NCI-H128 (cell line): ENCODE measurements around the gene PRPF6.

Experiments
- DNase-seq: peaks from one replicate; lab custom pipeline; 2025; ENCODE audit not compliant: unreplicated experiment; lab: John Stamatoyannopoulos, UW

The PRPF6 gene

GRCh38 chr20:64033981-64034493 lies 53.1 kb downstream of the PRPF6 start:
- DNase-seq = no peak

GRCh38 chr20:64035066-64035932 lies 54.4 kb downstream of the PRPF6 start:
- DNase-seq = no peak

- DNase-seq = no peak
Measured at GRCh38 chr20:64035933-64036345, 55.0 kb downstream of the PRPF6 start, which contains the start of gene C20orf204. Gene C20orf204 (plus strand): TSS chr20:64036182. CDS start chr20:64036324, 142 bp downstream.

GRCh38 chr20:64036346-64037198 lies 55.6 kb downstream of the PRPF6 start:
- DNase-seq = no peak

GRCh38 chr20:64037199-64037497 lies 56.2 kb downstream of the PRPF6 start:
- no peak for DNase-seq

- DNase-seq = no peak
Measured at GRCh38 chr20:64037498-64038213, 56.7 kb downstream of the PRPF6 start.

- no peak for DNase-seq
Measured at GRCh38 chr20:64038224-64038564, 57.3 kb downstream of the PRPF6 start.

GRCh38 chr20:64038565-64039292 lies 57.8 kb downstream of the PRPF6 start:
- DNase-seq = no peak

- no peak for DNase-seq
Measured at GRCh38 chr20:64039293-64040160, 58.6 kb downstream of the PRPF6 start.

GRCh38 chr20:64040231-64041039 lies 59.5 kb downstream of the PRPF6 start:
- DNase-seq = no peak

DNA sequence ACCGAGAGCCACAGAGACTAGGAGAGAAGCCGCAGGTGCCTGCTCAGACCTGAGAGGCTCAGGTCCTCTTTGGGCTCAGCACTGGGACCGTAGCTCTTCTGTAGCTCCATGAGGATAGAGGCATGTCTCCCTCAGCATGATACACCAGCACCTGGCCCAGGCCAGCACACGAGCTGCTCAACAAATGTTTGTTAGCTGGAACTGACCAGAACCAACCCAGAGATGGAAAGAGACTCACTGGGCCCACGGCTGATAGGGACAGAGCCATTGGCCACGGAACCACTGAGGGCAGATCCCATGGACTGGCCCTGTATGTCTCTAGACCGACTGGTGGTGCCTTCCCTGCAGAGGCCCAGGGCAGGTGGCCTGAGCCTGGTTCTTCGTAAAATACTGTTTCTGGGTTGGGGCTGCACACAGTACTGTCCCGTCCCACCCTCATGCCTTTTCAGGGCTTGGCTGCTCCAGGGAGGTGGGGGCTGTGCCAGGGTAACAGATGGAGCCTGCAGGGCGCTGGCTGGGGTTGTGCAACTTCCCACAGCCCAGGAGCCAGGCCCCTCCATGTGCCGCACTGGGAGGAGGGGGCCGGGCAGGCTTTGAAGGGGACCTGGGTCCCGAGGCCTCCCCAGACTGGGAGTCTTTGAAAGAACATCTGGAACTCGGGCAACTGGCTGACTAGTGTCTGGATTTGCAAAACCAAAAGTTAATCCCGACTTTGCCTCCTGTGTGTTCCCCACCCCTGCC lies 60.3 kb downstream of the PRPF6 start:
- DNase-seq = no peak

DNA sequence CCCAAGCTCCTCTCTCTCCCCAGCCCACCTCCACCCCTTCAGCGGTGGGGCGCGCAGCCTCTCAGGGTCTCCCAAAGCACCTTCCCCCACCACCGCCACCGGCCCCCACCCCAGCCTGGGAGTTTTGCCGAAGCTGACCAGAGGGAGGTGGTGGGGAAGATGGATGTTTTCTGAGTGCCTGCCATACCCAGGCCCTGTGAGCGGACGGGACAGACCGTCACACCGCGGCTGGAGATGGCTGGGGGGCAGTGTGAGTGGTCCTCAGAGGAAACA lies 60.8 kb downstream of the PRPF6 start:
- DNase-seq = no peak

GRCh38 chr20:64042054-64042781 lies 61.3 kb downstream of the PRPF6 start:
- DNase-seq = no peak

GRCh38 chr20:64043768-64044167 lies 62.8 kb downstream of the PRPF6 start:
- DNase-seq = no peak

DNA sequence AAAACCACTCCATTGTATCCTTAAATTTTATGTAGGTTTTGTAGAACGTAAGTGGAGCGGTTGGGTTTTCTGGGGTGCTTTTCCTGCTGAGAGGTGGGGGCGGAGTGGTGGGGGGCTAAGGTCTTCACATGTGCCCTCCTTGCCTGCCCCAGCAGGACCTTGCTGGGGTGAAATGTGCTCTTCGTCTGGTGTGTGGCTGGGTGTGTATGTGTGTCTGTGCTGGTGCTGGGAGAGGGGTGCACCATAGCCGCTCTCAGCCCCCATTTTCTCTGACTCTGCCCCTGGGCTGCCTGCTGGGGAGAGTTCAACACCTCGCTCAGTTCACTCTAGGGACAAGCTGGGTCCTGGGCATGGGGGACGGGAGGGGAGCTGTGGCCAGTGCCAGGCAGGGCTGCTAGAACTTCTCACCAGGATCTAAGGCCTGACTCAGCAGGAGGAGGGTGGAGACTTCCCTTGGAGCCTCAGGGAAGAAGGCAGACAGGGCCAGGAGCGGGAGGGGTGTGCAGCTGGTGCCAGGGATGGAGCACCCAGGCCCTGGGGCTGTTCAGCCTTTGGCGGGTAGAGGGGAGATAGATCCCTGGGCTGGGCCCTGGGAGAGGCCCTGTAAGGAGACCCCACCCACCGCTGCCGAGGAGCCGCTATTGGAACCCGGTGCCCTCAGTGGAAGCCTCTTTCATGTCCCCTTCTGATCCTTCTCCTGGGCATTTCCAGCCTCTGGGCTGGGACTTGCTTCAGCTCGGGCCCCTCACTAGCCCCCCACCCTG lies 63.7 kb downstream of the PRPF6 start:
- DNase-seq = no peak

DNA sequence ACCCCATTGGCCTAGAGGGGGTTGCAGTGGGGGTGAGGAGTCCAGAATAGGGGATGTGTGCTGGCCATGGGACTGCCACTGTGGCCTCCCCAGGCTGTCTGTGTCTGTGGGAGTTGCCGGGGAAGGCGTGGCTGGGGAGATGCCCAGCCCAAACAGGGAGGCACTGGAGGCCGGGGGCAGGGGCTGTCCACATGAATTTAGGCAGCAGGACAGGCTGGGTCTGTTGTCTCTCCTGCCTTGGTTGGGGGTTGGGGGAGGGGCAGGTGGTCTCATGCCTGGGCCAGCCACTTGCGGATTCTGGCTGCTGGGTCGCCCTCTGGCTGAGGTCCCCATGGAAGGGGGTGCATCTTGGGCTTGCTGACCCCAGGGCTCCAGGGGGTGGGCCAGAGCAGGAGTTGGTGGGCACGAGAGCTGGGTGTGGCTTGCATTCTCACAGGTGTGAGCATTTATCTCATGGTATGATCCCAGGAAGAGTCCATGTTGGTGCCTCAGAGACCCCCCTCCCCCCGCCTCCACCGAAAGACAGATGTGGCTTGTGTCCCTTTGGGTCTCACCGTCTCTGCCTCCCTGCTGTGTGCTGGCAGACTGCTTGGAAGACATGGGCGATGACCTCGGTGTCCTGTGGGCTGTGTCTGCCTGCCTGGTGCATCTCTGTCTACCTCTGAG lies 64.5 kb downstream of the PRPF6 start:
- no peak for DNase-seq

DNA sequence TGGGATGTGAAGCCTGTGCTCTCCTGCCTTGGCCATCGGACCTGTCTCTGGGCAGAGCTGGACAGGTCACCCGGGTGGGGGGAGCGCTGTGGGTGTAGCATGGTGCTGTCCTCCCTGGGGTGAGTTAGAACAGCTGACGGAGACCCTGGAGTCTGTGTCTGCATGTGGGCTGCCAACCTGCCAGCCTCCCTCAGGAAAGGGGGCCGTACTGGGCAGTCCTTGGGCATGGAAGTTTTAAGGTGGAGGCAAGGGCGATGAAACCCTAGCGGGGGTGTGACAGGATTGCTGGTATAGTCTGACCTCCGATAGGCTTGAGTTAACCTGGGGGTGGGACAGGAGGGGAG lies 66.1 kb downstream of the PRPF6 start:
- DNase-seq = no peak
